IMR-90 (cell line): Measurements from ENCODE around the gene ZNF423.

Source experiments
- CHD1 ChIP-seq: IDR thresholded peaks from 2 replicates; pipeline ENCODE4 v1.6.1; 2012; ENCODE audit warnings: low read depth, low read length, improper control_type of control experiment
- CTCF ChIP-seq: conservative IDR thresholded peaks from 2 replicates; pipeline ENCODE4 v1.5.1; 2012; ENCODE audit warnings: mild to moderate bottlenecking, low read depth, low read length, improper control_type of control experiment
- MAZ ChIP-seq: IDR thresholded peaks from 2 replicates; pipeline ENCODE4 v1.6.1; 2012; ENCODE audit warnings: low read depth, mild to moderate bottlenecking, low read length, improper control_type of control experiment, moderate library complexity, borderline replicate concordance
- NFE2L2 ChIP-seq: fragments of 150-350 bp; IDR thresholded peaks from 2 replicates; pipeline ENCODE4 v1.6.1; 2016; ENCODE audit warnings: low read depth, mild to moderate bottlenecking, low read length
- POLR2A ChIP-seq: IDR thresholded peaks from 2 replicates; pipeline ENCODE4 v1.6.1; 2012; ENCODE audit warnings: mild to moderate bottlenecking, low read depth, low read length
- RCOR1 ChIP-seq: IDR thresholded peaks from 2 replicates; pipeline ENCODE4 v1.6.1; 2012; ENCODE audit warnings: mild to moderate bottlenecking, low read length, improper control_type of control experiment; ENCODE audit not compliant: insufficient replicate concordance
- RFX5 ChIP-seq: IDR thresholded peaks from 2 replicates; pipeline ENCODE4 v1.8.0; 2012; ENCODE audit warnings: low read depth, mild to moderate bottlenecking, low read length, moderate library complexity
- TF ChIP-seq, protein P1 (sequence below): fragments of 150-350 bp; IDR thresholded peaks from 2 replicates; pipeline ENCODE4 v1.6.1; 2016; ENCODE audit warnings: low read depth, mild to moderate bottlenecking, low read length, moderate library complexity, borderline replicate concordance
- TF ChIP-seq, protein P2 (sequence below): fragments of 150-350 bp; IDR thresholded peaks from 2 replicates; pipeline ENCODE4 v1.6.1; 2017; ENCODE audit warnings: mild to moderate bottlenecking, antibody characterized with exemption, low read length, low read depth

DNA sequence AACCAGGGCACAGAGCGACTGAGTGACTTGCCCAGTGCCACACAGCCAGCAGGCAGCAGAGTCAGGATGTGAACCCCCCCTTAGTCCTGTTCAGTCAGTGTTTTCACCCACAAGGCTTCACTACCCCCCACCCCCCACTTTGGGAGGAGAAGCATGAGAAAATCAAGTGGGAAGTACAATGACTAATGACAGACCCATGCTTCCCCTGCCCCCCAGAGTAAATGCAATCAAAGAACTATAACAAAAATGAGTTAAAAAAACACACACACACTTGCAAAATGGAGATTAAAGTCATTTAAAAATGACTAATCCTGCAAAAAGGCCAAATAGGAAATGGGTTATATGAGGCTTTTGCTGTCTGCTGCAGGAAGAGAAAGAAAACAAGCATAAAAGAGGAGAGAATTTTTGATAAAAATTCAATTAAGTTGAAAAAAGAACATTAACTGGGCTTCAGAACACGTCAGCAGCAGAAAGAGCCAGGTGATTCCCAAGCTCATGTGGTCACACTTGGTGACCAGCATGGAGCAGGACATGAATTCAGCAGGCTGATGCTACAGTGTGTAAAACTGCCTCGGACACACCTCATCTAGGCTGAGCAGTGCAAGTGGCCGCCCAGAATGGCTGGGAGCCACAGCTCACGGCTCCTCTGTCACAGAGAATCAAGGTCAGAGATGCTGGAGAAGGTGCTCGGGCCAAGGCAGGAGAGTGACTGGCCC lies 212.3 kb downstream of the ZNF423 start:
- no peak for TF ChIP-seq CTCF
- no peak for TF ChIP-seq POLR2A
- TF ChIP-seq RCOR1: no peak
- peak; percentile 54; the same call in 1 of the 2 replicates for TF ChIP-seq MAZ
- TF ChIP-seq CHD1: no peak
- TF ChIP-seq RFX5: no peak
- no peak for TF ChIP-seq NFE2L2
- TF ChIP-seq, protein P1, sequence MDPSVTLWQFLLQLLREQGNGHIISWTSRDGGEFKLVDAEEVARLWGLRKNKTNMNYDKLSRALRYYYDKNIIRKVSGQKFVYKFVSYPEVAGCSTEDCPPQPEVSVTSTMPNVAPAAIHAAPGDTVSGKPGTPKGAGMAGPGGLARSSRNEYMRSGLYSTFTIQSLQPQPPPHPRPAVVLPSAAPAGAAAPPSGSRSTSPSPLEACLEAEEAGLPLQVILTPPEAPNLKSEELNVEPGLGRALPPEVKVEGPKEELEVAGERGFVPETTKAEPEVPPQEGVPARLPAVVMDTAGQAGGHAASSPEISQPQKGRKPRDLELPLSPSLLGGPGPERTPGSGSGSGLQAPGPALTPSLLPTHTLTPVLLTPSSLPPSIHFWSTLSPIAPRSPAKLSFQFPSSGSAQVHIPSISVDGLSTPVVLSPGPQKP: no peak
- TF ChIP-seq, protein P2, sequence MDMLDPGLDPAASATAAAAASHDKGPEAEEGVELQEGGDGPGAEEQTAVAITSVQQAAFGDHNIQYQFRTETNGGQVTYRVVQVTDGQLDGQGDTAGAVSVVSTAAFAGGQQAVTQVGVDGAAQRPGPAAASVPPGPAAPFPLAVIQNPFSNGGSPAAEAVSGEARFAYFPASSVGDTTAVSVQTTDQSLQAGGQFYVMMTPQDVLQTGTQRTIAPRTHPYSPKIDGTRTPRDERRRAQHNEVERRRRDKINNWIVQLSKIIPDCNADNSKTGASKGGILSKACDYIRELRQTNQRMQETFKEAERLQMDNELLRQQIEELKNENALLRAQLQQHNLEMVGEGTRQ: no peak
